Ecto neural progenitor cell (in vitro differentiated cells): ENCODE measurements around the gene PRKX.
"Not testable (repeated sequence)": the region's sequence is repeated elsewhere in the genome, so short reads cannot be mapped to it uniquely, and the experiment has no call there.

Source experiments
- DNase-seq: peaks from one replicate; pipeline ENCODE4 v3.0.0-alpha.2; 2018; ENCODE audit warnings: low spot score

PRKX gene

DNA sequence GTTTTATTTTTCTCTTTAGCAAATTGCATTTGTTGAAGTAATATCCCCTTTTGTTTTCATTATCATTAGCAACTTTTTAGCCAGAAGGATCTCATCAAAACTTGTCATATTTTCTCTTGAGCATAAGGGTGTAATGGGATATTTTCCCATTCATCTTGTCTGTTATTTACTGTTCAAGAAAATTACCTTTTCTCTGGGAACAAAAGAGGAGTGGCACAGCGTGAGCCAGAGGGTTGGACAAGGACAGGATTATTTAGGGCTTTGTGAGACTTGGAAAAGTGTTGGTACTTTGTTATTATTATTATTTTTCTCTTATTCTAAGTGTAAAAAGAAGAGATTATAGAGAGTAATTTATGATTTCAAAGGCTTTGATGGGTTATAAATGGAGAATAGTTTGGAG lies 135.9 kb downstream of the PRKX start:
- no peak for DNase-seq

DNA sequence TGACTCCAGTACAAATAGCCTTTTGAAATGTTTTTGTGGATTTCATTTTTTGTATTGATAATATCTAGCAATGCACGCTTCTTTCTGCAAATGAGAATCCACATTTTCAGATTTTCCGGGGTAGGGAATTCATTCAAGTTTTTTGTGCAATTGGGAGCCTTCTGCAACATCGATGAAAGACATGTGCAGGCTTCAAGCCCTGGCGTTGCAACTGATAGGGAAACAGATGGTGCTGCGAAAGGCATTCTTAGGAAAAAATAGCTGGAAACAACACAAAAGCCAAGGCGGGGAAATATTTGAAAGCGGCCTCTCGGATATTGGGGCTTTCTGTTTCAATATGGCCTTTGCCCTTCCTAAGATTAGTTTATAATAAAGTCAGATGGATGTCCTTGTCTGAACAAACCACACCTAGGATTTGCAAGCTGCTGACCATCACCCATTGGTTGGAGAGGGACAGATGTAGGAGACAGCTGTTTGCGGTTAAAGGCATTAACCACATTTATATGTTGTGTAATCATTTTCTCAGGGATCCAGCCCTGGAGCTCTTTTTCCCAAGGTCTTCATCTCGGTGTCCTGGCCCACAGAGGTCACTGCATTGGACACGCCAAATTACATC lies 136.5 kb downstream of the PRKX start:
- no peak for DNase-seq

DNA sequence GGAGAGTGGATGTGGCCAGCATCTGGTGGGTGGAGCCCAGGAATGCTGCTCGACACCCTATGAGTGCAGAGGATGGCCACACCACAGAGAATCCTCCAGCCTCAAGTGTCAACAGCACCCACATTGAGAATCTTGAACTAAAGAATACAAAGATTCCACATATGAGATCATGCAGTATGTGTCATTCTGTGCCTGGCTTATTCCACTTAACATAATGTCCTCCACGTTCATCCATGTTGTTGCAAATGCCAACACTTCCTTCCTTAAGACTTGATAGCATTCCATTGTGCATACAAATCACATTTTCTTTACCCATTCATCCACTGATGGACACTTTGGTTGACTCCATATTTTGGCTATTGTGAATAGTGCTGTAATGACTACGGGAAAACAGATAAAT lies 145.8 kb downstream of the PRKX start:
- no peak for DNase-seq

DNA sequence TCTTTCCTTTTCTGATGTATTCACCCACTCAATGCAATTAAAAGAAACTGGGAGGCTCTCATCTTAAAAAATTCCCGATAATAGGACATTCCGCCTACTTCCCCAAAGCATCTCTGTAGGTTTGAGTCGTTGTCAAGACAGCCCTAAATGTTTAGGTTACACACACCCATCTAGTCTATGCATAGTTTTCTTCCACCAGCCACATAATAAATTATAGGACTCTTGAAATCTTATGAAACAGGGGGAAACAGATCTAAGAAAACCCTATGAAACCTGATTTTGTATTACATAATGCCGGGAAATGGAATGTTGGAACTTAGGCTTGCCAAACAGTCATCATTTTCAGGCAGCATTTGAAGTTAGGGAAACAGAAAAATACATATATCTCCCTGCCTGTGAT lies 150.0 kb downstream of the PRKX start:
- DNase-seq: no peak

DNA sequence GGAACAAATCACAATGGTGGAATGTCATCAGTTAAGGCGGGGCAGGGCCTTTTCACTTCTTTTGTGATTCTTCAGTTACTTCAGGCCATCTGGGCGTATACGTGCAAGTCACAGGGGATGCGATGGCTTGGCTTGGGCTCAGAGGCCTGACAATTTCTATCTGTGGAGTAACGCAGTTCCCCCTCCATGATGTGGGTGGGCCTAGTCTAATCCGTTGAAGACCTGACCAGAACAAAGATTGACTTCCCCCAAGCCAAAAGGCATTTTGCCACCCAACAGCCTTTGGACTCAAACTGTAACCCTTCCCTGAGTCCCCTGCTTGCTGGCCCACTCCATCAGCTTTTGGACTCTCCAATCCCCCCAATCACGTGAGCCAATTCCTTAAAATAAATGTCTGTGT lies 153.4 kb downstream of the PRKX start:
- not testable (repeated sequence) for DNase-seq
